Duodenal mucosa (tissue), 2 donors: ENCODE measurements around the gene ITGA11.

ENCODE experiments used
- H3K27ac ChIP-seq: one replicate; pipeline ENCODE4 v1.7.0; 2013; ENCODE audit warnings: low read depth, low read length
- H3K27me3 ChIP-seq, 2 donors: one replicate each; pipeline ENCODE4 v1.7.0; 2013; ENCODE audit warnings: low read length in 2 of 2, control low read depth in 1 of 2; ENCODE audit not compliant: insufficient read depth in 2 of 2, control insufficient read depth in 1 of 2
- H3K36me3 ChIP-seq, 2 donors: one replicate each; pipeline ENCODE4 v1.7.0; 2013; ENCODE audit warnings: low read length in 2 of 2, control low read depth in 1 of 2; ENCODE audit not compliant: insufficient read depth in 2 of 2, control insufficient read depth in 1 of 2
- H3K4me1 ChIP-seq, 2 donors: one replicate each; pipeline ENCODE4 v1.7.0; 2013; ENCODE audit warnings: low read length in 2 of 2, control low read depth in 1 of 2; ENCODE audit not compliant: insufficient read depth in 2 of 2, control insufficient read depth in 1 of 2
- H3K4me3 ChIP-seq, 2 donors: one replicate each; pipeline ENCODE4 v1.7.0; 2013; ENCODE audit warnings: low read length in 2 of 2, low read depth in 1 of 2
- H3K9ac ChIP-seq, 2 donors: one replicate each; pipeline ENCODE4 v1.7.0; 2013; ENCODE audit warnings: low read length in 2 of 2, low read depth in 1 of 2
- H3K9me3 ChIP-seq, 2 donors: one replicate each; pipeline ENCODE4 v1.7.0; 2013; ENCODE audit warnings: low read length in 2 of 2, control low read depth in 1 of 2; ENCODE audit not compliant: control insufficient read depth in 1 of 2

ITGA11 gene

GRCh38 chr15:68356778-68357177 lies 75.2 kb downstream of the ITGA11 start:
- Histone ChIP-seq H3K27ac (no peak overlapping the region), H3K4me3 (no peak overlapping the region), H3K9ac (no peak overlapping the region), H3K4me1 (no peaks in the 10 kb centered on the region), H3K9me3 (no peaks in the 10 kb centered on the region), H3K36me3 (no peaks in the 10 kb centered on the region), H3K27me3 (no peaks in the 10 kb centered on the region)

- no peaks in the 10 kb centered on the region for H3K4me1 ChIP-seq
- H3K27ac ChIP-seq = no peak overlapping the region
- no peak overlapping the region for H3K4me3 ChIP-seq
- no peak overlapping the region for H3K9ac ChIP-seq
- no peaks in the 10 kb centered on the region for H3K27me3 ChIP-seq
- no peaks in the 10 kb centered on the region for H3K36me3 ChIP-seq
- H3K9me3 ChIP-seq = no peaks in the 10 kb centered on the region
Measured at GRCh38 chr15:68354923-68355322, 77.0 kb downstream of the ITGA11 start.

- H3K27ac ChIP-seq = no peak overlapping the region
- H3K36me3 ChIP-seq = no peaks in the 10 kb centered on the region
- H3K27me3 ChIP-seq = no peaks in the 10 kb centered on the region
- no peak overlapping the region for H3K4me3 ChIP-seq
- no peaks in the 10 kb centered on the region for H3K9me3 ChIP-seq
- no peaks in the 10 kb centered on the region for H3K4me1 ChIP-seq
- no peak overlapping the region for H3K9ac ChIP-seq
Measured at GRCh38 chr15:68354268-68354667, 77.7 kb downstream of the ITGA11 start.

- Histone ChIP-seq H3K4me3 (no peak overlapping the region), H3K9me3 (no peaks in the 10 kb centered on the region), H3K4me1 (no peaks in the 10 kb centered on the region), H3K9ac (no peak overlapping the region), H3K36me3 (no peaks in the 10 kb centered on the region), H3K27ac (no peak overlapping the region), H3K27me3 (peaks cover 0 to 3% of the 10 kb centered on the region in 2 donors)
Measured at GRCh38 chr15:68353421-68354135, 78.4 kb downstream of the ITGA11 start.

- Histone ChIP-seq H3K27ac (no peak overlapping the region), H3K36me3 (no peaks in the 10 kb centered on the region), H3K9ac (no peak overlapping the region), H3K27me3 (peaks cover 0 to 4% of the 10 kb centered on the region in 2 donors), H3K4me3 (no peak overlapping the region), H3K4me1 (no peaks in the 10 kb centered on the region), H3K9me3 (no peaks in the 10 kb centered on the region)
Measured at GRCh38 chr15:68352401-68353062, 79.4 kb downstream of the ITGA11 start.

GRCh38 chr15:68349151-68349550 lies 82.8 kb downstream of the ITGA11 start:
- no peaks in the 10 kb centered on the region for H3K36me3 ChIP-seq
- no peaks in the 10 kb centered on the region for H3K4me1 ChIP-seq
- no peaks in the 10 kb centered on the region for H3K9me3 ChIP-seq
- H3K9ac ChIP-seq = no peak overlapping the region
- no peak overlapping the region for H3K4me3 ChIP-seq
- H3K27me3 ChIP-seq = peaks cover 0 to 4% of the 10 kb centered on the region in 2 donors
- H3K27ac ChIP-seq = no peak overlapping the region

- Histone ChIP-seq H3K4me1 (no peaks in the 10 kb centered on the region), H3K27me3 (peaks cover 0 to 4% of the 10 kb centered on the region in 2 donors), H3K27ac (no peak overlapping the region)
Measured at GRCh38 chr15:68348606-68349005, 83.4 kb downstream of the ITGA11 start.

GRCh38 chr15:68348081-68348480 lies 83.9 kb downstream of the ITGA11 start:
- Histone ChIP-seq H3K27ac (no peak overlapping the region), H3K4me3 (no peak overlapping the region), H3K9ac (no peak overlapping the region), H3K27me3 (peaks cover 0 to 4% of the 10 kb centered on the region in 2 donors), H3K9me3 (no peaks in the 10 kb centered on the region), H3K4me1 (no peaks in the 10 kb centered on the region), H3K36me3 (no peaks in the 10 kb centered on the region)

More at GRCh38 chr15:68348606-68349005, 83.4 kb downstream of the ITGA11 start:
- H3K4me3 ChIP-seq = no peak overlapping the region
- no peaks in the 10 kb centered on the region for H3K9me3 ChIP-seq
- H3K9ac ChIP-seq = no peak overlapping the region
- H3K36me3 ChIP-seq = no peaks in the 10 kb centered on the region

- Histone ChIP-seq H3K4me3 (no peak overlapping the region), H3K9me3 (no peaks in the 10 kb centered on the region), H3K9ac (no peak overlapping the region), H3K4me1 (peaks cover 0 to under 1% of the 10 kb centered on the region in 2 donors), H3K27me3 (peaks cover 0 to 4% of the 10 kb centered on the region in 2 donors), H3K27ac (no peak overlapping the region), H3K36me3 (no peaks in the 10 kb centered on the region)
Measured at GRCh38 chr15:68347392-68347791, 84.6 kb downstream of the ITGA11 start.

GRCh38 chr15:68346979-68347378 lies 85.0 kb downstream of the ITGA11 start:
- Histone ChIP-seq H3K4me1 (peaks cover 0 to 4% of the 10 kb centered on the region in 2 donors), H3K9ac (no peak overlapping the region), H3K27me3 (peaks cover 0 to 4% of the 10 kb centered on the region in 2 donors), H3K4me3 (no peak overlapping the region), H3K36me3 (no peaks in the 10 kb centered on the region), H3K27ac (no peak overlapping the region), H3K9me3 (no peaks in the 10 kb centered on the region)
